Hair follicular keratinocyte (primary cell): ENCODE measurements around the gene CCNA1. TPM values are rescaled to one million over a fixed set of nuclear protein-coding genes. Genes with fewer than 3 reads are reported as not detected.

Source experiments
- total RNA-seq: library from RNA; depleted of rRNA; stranded (reverse); fragments of >200 nt; gene quantifications from 2 replicates; pipeline ENCODE4 v1.2.3, GENCODE V29; 2015

Gene CCNA1
- total RNA-seq = 12.6 and 18.2 TPM in 2 replicates

DNA sequence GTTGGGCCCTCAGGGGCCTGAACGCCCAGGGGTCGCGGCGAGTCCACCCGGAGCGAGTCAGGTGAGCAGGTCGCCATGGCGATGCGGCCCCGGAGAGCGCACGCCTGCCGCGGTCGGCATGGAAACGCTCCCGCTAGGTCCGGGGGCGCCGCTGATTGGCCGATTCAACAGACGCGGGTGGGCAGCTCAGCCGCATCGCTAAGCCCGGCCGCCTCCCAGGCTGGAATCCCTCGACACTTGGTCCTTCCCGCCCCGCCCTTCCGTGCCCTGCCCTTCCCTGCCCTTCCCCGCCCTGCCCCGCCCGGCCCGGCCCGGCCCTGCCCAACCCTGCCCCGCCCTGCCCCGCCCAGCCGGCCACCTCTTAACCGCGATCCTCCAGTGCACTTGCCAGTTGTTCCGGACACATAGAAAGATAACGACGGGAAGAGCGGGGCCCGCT is at the start of gene CCNA1:
Gene CCNA1 (plus strand): TSS at position 390 of the 439 bp plus-strand sequence. CDS start 562 bp downstream, outside the sequence.

Other genes starting within 250 kb of the CCNA1 start
- gene SOHLH2, start 217.9 kb upstream of the CCNA1 start, total RNA-seq = 0.31 TPM in 1 of 2 replicates, not detected in the other
- 0.55 and 1.3 TPM in 2 replicates for gene CCDC169, start 134.7 kb upstream of the CCNA1 start, total RNA-seq
- gene SPART, start 86.1 kb upstream of the CCNA1 start, total RNA-seq = 21.1 and 24.3 TPM in 2 replicates
- gene SERTM1, start 241.5 kb downstream of the CCNA1 start, total RNA-seq = not detected in 2 replicates